Breast epithelium (tissue), 3 donors: ENCODE measurements around the gene C17orf100.

Source experiments
- POLR2A ChIP-seq: fragments of 450-650 bp; IDR thresholded peaks from one replicate; pipeline ENCODE4 v1.6.1; 2016; ENCODE audit warnings: antibody characterized with exemption, mild to moderate bottlenecking, moderate library complexity
- POLR2AphosphoS5 ChIP-seq, 3 donors: sonication (generic); formaldehyde crosslinking; IDR thresholded peaks; one replicate each; pipeline ENCODE4 v1.6.1; 2017; ENCODE audit warnings: antibody characterized with exemption in 3 of 3
- TF ChIP-seq, protein P1 (sequence below), 3 donors: fragments of 450-650 bp; IDR thresholded peaks; one replicate each; pipeline ENCODE4 v1.5.1; 2016 to 2017; ENCODE audit warnings: antibody characterized with exemption in 3 of 3, mild to moderate bottlenecking in 3 of 3, moderate library complexity in 3 of 3

DNA sequence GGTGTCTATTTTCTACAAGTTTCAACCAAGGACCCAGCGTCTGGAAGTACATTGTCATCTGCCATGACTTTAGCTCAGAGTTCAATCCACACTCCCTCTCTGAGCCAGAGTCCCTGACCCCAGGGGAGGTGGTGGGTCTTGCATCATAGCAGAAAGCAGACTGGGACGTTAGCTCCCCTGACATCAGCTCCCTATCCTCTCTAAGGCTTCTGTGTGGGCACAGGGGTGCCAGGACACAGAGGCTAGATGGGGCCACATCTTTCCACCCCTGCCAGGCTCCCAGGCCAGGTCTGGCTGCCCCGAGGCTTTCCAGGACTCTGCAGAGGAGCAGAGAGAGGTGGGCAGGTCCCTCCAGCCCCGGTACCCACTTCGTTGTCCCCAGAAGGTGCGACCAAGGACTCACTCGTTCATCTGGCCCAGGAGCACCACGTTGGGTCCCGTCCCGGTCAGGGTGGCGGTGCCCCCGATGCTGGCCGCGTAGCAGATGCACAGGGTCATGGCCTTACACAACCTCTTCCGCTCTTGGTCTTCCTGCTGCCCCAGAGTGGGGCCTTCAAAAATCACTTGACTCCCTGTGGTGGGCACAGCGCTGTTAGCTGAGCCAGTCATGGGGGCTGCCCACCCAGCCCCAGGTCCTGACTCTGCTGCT lies 51.1 kb downstream of the C17orf100 start:
- TF ChIP-seq POLR2AphosphoS5 (IDR thresholded peaks at IDR 0.05) (no peak), POLR2A (no peak)
- TF ChIP-seq, protein P1, sequence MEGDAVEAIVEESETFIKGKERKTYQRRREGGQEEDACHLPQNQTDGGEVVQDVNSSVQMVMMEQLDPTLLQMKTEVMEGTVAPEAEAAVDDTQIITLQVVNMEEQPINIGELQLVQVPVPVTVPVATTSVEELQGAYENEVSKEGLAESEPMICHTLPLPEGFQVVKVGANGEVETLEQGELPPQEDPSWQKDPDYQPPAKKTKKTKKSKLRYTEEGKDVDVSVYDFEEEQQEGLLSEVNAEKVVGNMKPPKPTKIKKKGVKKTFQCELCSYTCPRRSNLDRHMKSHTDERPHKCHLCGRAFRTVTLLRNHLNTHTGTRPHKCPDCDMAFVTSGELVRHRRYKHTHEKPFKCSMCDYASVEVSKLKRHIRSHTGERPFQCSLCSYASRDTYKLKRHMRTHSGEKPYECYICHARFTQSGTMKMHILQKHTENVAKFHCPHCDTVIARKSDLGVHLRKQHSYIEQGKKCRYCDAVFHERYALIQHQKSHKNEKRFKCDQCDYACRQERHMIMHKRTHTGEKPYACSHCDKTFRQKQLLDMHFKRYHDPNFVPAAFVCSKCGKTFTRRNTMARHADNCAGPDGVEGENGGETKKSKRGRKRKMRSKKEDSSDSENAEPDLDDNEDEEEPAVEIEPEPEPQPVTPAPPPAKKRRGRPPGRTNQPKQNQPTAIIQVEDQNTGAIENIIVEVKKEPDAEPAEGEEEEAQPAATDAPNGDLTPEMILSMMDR (IDR thresholded peaks at IDR 0.05), result no peak
